Measurements from ENCODE around the gene NUP214. TPM values are rescaled to one million over a fixed set of nuclear protein-coding genes. Genes with fewer than 3 reads are reported as not detected.

The NUP214 gene
- total and polyA plus RNA-seq, 2 of the 8 experiments (the other 6 are each of a cell fraction or from before 2014, with no cell fraction given) = 28.6 to 50.2 TPM

DNA sequence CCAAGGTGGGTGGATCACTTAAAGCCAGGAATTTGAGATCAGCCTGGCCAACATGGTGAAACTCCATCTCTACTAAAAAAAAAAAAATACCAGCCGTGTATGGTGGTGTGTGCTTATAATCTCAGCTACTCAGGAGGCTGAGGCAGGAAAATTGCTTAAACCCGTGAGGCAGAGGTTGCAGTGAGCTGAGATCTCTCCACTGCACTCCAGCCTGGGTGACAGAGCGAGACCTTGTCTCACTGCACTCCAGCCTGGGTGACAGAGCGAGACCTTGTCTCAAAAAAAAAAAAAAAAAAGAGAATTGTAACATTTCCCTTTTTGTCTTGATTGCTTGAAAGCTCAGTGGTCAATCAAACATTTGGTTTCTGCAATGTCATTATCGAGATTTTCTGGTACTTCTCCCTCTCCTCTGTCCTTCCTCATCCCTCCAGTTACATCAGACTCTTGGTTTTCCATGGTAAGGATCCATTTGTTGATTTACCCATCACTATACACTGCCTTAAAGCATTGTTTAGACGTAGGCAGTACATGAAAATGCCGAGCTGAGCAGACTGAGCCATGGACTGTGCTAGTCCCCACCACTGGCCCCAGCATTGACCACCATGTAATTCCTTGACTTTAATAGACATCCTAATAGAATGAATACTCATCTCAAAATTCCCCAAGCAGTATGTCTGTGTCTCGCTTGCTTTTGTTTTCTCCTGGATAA lies 40.6 kb upstream of the NUP214 start:
- Histone ChIP-seq H2AFZ (ENCODE audit: low read length) (no peak overlapping the region), H3K79me2 (ENCODE audit: control insufficient read depth in 1 of 2, insufficient read depth in 2 of 2, low read length in 2 of 2) (no peaks in the 10 kb centered on the region), H2BK12ac (ENCODE audit: low read depth, low read length) (no peak overlapping the region), H3K4me2 (ENCODE audit: insufficient read depth in 1 of 2, low read depth in 2 of 2, low read length in 2 of 2) (no peak overlapping the region), H3K36me3 (ENCODE audit: control insufficient read depth in 2 of 4, insufficient read depth in 4 of 4, low read length in 3 of 4) (no peaks in the 10 kb centered on the region), H4K8ac (ENCODE audit: extremely low read depth, insufficient read depth, low read length) (no peak overlapping the region; the same call in 1 of the 2 replicates), H3K9me3 (ENCODE audit: insufficient read depth in 2 of 2, low read depth in 1 of 2, low read length in 1 of 2) (no peaks in the 10 kb centered on the region), H2BK5ac (ENCODE audit: low read depth, low read length) (no peak overlapping the region), H3K18ac (ENCODE audit: extremely low read depth, low read length) (no peak overlapping the region), H3K4me1 (replicated peaks in 1 of 4; ENCODE audit: control insufficient read depth in 3 of 4, insufficient read depth in 4 of 4, low read length in 3 of 4) (no peaks in the 10 kb centered on the region), H4K91ac (replicated peaks; ENCODE audit: insufficient read length, low read length) (no peak overlapping the region), H3K4ac (replicated peaks; ENCODE audit: insufficient read length, low read depth, low read length) (no peak overlapping the region), H2BK20ac (ENCODE audit: low read length) (no peak overlapping the region), H3K23ac (ENCODE audit: insufficient read length) (no peak overlapping the region), H4K5ac (ENCODE audit: insufficient read length, low read depth, low read length) (no peak overlapping the region), H3K27ac (ENCODE audit: low read depth, low read length) (no peak overlapping the region), H2BK15ac (ENCODE audit: low read length) (no peak overlapping the region), H3K56ac (replicated peaks; ENCODE audit: insufficient read length, low read depth, low read length) (no peak overlapping the region), H2BK120ac (replicated peaks; ENCODE audit: low read depth, low read length) (no peak overlapping the region), H3K14ac (ENCODE audit: insufficient read length) (no peak overlapping the region), H3K9ac (replicated peaks in 1 of 4; ENCODE audit: extremely low read depth in 1 of 4, low read depth in 3 of 4, low read length in 3 of 4) (no peak overlapping the region), H3K79me1 (ENCODE audit: low read depth, low read length) (no peaks in the 10 kb centered on the region), H2AK5ac (ENCODE audit: low read depth, low read length) (no peak overlapping the region), H3K23me2 (ENCODE audit: low read depth, low read length) (no peaks in the 10 kb centered on the region), H3K27me3 (replicated peaks in 1 of 4; ENCODE audit: control insufficient read depth in 3 of 4, extremely low read depth in 1 of 4, insufficient read depth in 3 of 4, low read length in 3 of 4) (no peaks in the 10 kb centered on the region; a peak in 1 of 7 replicates), H4K20me1 (replicated peaks in 1 of 2; ENCODE audit: control insufficient read depth in 1 of 2, insufficient read depth in 2 of 2, low read length in 2 of 2) (no peaks in the 10 kb centered on the region), H3K4me3 (ENCODE audit: extremely low read depth in 1 of 4, insufficient read depth in 2 of 4, low read depth in 3 of 4, low read length in 4 of 4) (no peak overlapping the region)
- FAIRE-seq = no peak
- CTCF ChIA-PET (ENCODE audit: partially characterized antibody) = interaction anchor here (0.9 to 1.9 kb wide), 4 partner anchors 10 to 31 kb away, joined by 3 to 8 read pairs (median 4); no protein-coding TSS in a partner anchor
- no peak for DNase-seq (ENCODE audit: low read depth in 1 of 2, low spot score in 2 of 2)
- POLR2A ChIA-PET (ENCODE audit: partially characterized antibody) = interaction anchor here (0.7 to 2.7 kb wide), 4 partner anchors 12 to 144 kb away, joined by 3 to 10 read pairs (median 4); partner anchors contain the start of gene AIF1L
- 86% methylated on average over 8 of the region's 8 CpGs; no CpG with 5 or more reads in 1 of the 2 experiments for WGBS, 2 experiments (ENCODE audit: extremely low coverage in 1 of 2, insufficient coverage in 1 of 2, insufficient read length in 1 of 2, insufficient replicate concordance in 2 of 2, low coverage in 1 of 2, low lambda C conversion rate in 2 of 2, missing lambda C conversion rate in 1 of 2)
- TF ChIP-seq, protein P1, sequence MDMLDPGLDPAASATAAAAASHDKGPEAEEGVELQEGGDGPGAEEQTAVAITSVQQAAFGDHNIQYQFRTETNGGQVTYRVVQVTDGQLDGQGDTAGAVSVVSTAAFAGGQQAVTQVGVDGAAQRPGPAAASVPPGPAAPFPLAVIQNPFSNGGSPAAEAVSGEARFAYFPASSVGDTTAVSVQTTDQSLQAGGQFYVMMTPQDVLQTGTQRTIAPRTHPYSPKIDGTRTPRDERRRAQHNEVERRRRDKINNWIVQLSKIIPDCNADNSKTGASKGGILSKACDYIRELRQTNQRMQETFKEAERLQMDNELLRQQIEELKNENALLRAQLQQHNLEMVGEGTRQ (IDR thresholded peaks at IDR 0.05; ENCODE audit: low read length) = no peak
- TF ChIP-seq CEBPB (IDR thresholded peaks at IDR 0.05; ENCODE audit: low read depth, low read length) (no peak), HDAC6 (IDR thresholded peaks at IDR 0.05; ENCODE audit: low read depth, low read length) (no peak), RBBP5 (IDR thresholded peaks at IDR 0.05; ENCODE audit: borderline replicate concordance, low read depth, low read length) (no peak), BACH1 (IDR thresholded peaks at IDR 0.05; ENCODE audit: low read length) (no peak), GABPA (IDR thresholded peaks at IDR 0.05; ENCODE audit: borderline replicate concordance, insufficient read depth, low read length) (no peak), KDM1A (IDR thresholded peaks at IDR 0.05; ENCODE audit: borderline replicate concordance, low read length) (no peak), JUN (IDR thresholded peaks at IDR 0.05; ENCODE audit: low read depth, low read length) (no peak), HDAC2 (IDR thresholded peaks at IDR 0.05; ENCODE audit: borderline replicate concordance in 1 of 2, low read depth in 2 of 2, low read length in 2 of 2) (no peak), CBX5 (IDR thresholded peaks at IDR 0.05; ENCODE audit: low read depth, low read length) (no peak), TAF7 (optimal IDR thresholded peaks at IDR 0.05; ENCODE audit: borderline replicate concordance, low read depth, low read length) (no peak), YY1 (IDR thresholded peaks at IDR 0.05; ENCODE audit: low read depth, low read length) (no peak)

Data from H1 (cell line).